A673 (cell line): Measurements from ENCODE around the gene WFDC5. TPM values are rescaled to one million over a fixed set of nuclear protein-coding genes. Genes with fewer than 3 reads are reported as not detected.

Experiments
- BruUV-seq: library from RNA; stranded (reverse); fragments of 400-500 nt; replicated peaks from 2 replicates; lab custom pipeline; 2021; lab: Mats Ljungman, UMichigan
- CTCF ChIA-PET: fragments of 300-600 bp; sonication (Branson Sonifier 250); formaldehyde crosslinking; loops from one replicate; lab custom pipeline; 2022; ENCODE audit warnings: antibody characterized with exemption; lab: Charles Lee
- POLR2A ChIA-PET: fragments of 300-600 bp; sonication (Branson Sonifier 250); formaldehyde crosslinking; loops from one replicate; lab custom pipeline; 2022; ENCODE audit warnings: antibody characterized with exemption; ENCODE audit not compliant: low non-redundant PET; lab: Charles Lee
- DNase-seq: peaks from one replicate; pipeline ENCODE4 v3.0.0-alpha.2; 2015; ENCODE audit warnings: low spot score
- H3K27ac ChIP-seq: fragments of 200-600 bp; sonication (generic); 2 replicates; pipeline ENCODE4 v1.5.1; 2016; ENCODE audit warnings: mixed run types, low read depth, mild to moderate bottlenecking, mixed read lengths, antibody characterized with exemption, low read length; ENCODE audit not compliant: poor library complexity, severe bottlenecking
- H3K27me3 ChIP-seq: fragments of 200-600 bp; sonication (generic); replicated peaks from 2 replicates; pipeline ENCODE4 v1.6.1; 2017; ENCODE audit warnings: mixed run types, low read depth, mild to moderate bottlenecking, mixed read lengths, antibody characterized with exemption, low read length; ENCODE audit not compliant: insufficient read depth, poor library complexity
- H3K36me3 ChIP-seq: fragments of 200-600 bp; sonication (generic); 2 replicates; pipeline ENCODE4 v1.6.1; 2016; ENCODE audit warnings: mixed run types, mild to moderate bottlenecking, mixed read lengths, antibody characterized with exemption, low read length; ENCODE audit not compliant: insufficient read depth, poor library complexity, severe bottlenecking
- H3K4me1 ChIP-seq: fragments of 200-600 bp; sonication (generic); 2 replicates; pipeline ENCODE4 v1.6.1; 2017; ENCODE audit warnings: mixed run types, mild to moderate bottlenecking, mixed read lengths, antibody characterized with exemption, low read length; ENCODE audit not compliant: insufficient read depth, poor library complexity, severe bottlenecking
- H3K4me3 ChIP-seq: fragments of 200-600 bp; sonication (generic); 2 replicates; pipeline ENCODE4 v1.5.1; 2016; ENCODE audit warnings: low read depth, mixed run types, mild to moderate bottlenecking, mixed read lengths, low read length; ENCODE audit not compliant: poor library complexity, severe bottlenecking
- H3K9me3 ChIP-seq: fragments of 200-600 bp; sonication (generic); 2 replicates; pipeline ENCODE4 v1.6.1; 2016; ENCODE audit warnings: mixed run types, low read depth, mild to moderate bottlenecking, mixed read lengths, antibody characterized with exemption, low read length; ENCODE audit not compliant: poor library complexity, severe bottlenecking
- CTCF ChIP-seq: fragments of 300-800, 200-600 bp; sonication (generic); conservative IDR thresholded peaks from 2 replicates; pipeline ENCODE4 v1.5.1; 2017; ENCODE audit warnings: low read depth, mild to moderate bottlenecking, antibody characterized with exemption, low read length, moderate library complexity, mixed read lengths
- EZH2 ChIP-seq: fragments of 200-600 bp; sonication (generic); IDR thresholded peaks from 2 replicates; pipeline ENCODE4 v1.6.1; 2017; ENCODE audit warnings: borderline replicate concordance, low read depth, mild to moderate bottlenecking, mixed read lengths, antibody characterized with exemption, low read length; ENCODE audit not compliant: poor library complexity, severe bottlenecking
- intact Hi-C: fragments of 100-400 bp; cut with micrococcal nuclease; formaldehyde crosslinking; loops from one replicate; pipeline ENCODE4 v1.10.0; 2022; ENCODE audit not compliant: unreplicated experiment
- total RNA-seq: library from RNA; stranded (reverse); gene quantifications from 2 replicates; pipeline ENCODE4 v1.2.3, GENCODE V29; 2021

The WFDC5 gene
- total RNA-seq, 1 experiment from 2014 or later, result not detected

- intact Hi-C loops, result no loop called here
- no peak for DNase-seq
- POLR2A ChIA-PET, result interaction anchor here (0.6 kb wide), 1 partner anchor 172 kb away, joined by 3 read pairs; no protein-coding TSS in a partner anchor
- Histone ChIP-seq H3K4me1 (no peaks in the 10 kb centered on the region), H3K9me3 (no peaks in the 10 kb centered on the region), H3K4me3 (no peak overlapping the region), H3K27ac (no peak overlapping the region), H3K27me3 (peaks cover 6% of the 10 kb centered on the region), H3K36me3 (no peaks in the 10 kb centered on the region)
- CTCF ChIA-PET, result interaction anchor here (0.6 to 1.0 kb wide), 2 partner anchors 10 to 19 kb away, joined by 3 read pairs; no protein-coding TSS in a partner anchor
- TF ChIP-seq EZH2, result no peak
- no TSS peak for BruUV-seq
Measured at GRCh38 chr20:45115386-45115774, 406 bp upstream of the WFDC5 start.

GRCh38 chr20:45113865-45114264, 1.1 kb downstream of the WFDC5 start:
- no peak overlapping the region for H3K27ac ChIP-seq
- TF ChIP-seq CTCF (no peak), EZH2 (no peak)
- DNase-seq, result no peak
- H3K27me3 ChIP-seq, result peaks cover 6% of the 10 kb centered on the region
- no peaks in the 10 kb centered on the region for H3K4me1 ChIP-seq
- no peaks in the 10 kb centered on the region for H3K9me3 ChIP-seq
- BruUV-seq, result no TSS peak
- ChIA-PET POLR2A (no interaction called here), CTCF (no interaction called here)
- no peak overlapping the region for H3K4me3 ChIP-seq
- intact Hi-C loops, result no loop called here
- H3K36me3 ChIP-seq, result no peaks in the 10 kb centered on the region

- intact Hi-C loops, result no loop called here
- POLR2A ChIA-PET, result no interaction called here
Measured at GRCh38 chr20:45112754-45113153, 2.2 kb downstream of the WFDC5 start.

More at GRCh38 chr20:45112754-45113153, 2.2 kb downstream of the WFDC5 start:
- Histone ChIP-seq H3K36me3 (no peaks in the 10 kb centered on the region), H3K4me1 (no peaks in the 10 kb centered on the region), H3K9me3 (no peaks in the 10 kb centered on the region), H3K27ac (no peak overlapping the region), H3K4me3 (no peak overlapping the region), H3K27me3 (no peaks in the 10 kb centered on the region)
- BruUV-seq, result no TSS peak
- no peak for DNase-seq
- no peak for TF ChIP-seq CTCF
- no peak for TF ChIP-seq EZH2
- CTCF ChIA-PET, result interaction anchor here (0.7 to 3.4 kb wide), 3 partner anchors 69 to 117 kb away, joined by 3 to 26 read pairs (median 4); no protein-coding TSS in a partner anchor
